GM12878 (cell line): ENCODE data around the gene PTPRC. TPM values are rescaled to one million over a fixed set of nuclear protein-coding genes. Genes with fewer than 3 reads are reported as not detected.

ENCODE experiments used
- ATAC-seq: fragments of 200-7000 bp; cut with Tn5 transposase; 3 replicates; pipeline ENCODE4 v1.9.1; 2020; ENCODE audit warnings: mild to moderate bottlenecking, moderate library complexity
- BruUV-seq: library from RNA; stranded (reverse); fragments of 400-500 nt; replicated peaks from 2 replicates; lab custom pipeline; 2021; lab: Mats Ljungman, UMichigan
- CTCF ChIA-PET: fragments of 300-600 bp; sonication (Branson Sonifier 250); formaldehyde crosslinking; extraction: SDS; loops from one replicate; lab custom pipeline; 2021; ENCODE audit warnings: inconsistent platforms; lab: Yijun Ruan, JAX
- POLR2A ChIA-PET: fragments of 350-600 bp; formaldehyde crosslinking; extraction: SDS; loops from one replicate; lab custom pipeline; 2021; ENCODE audit warnings: inconsistent platforms; lab: Charles Lee
- RAD21 ChIA-PET: fragments of 300-600 bp; sonication (Branson Sonifier 250); formaldehyde crosslinking; loops from one replicate; lab custom pipeline; 2023; ENCODE audit warnings: antibody characterized with exemption; ENCODE audit not compliant: unreplicated experiment; lab: Charles Lee
- SMC1A ChIA-PET: fragments of 300-600 bp; sonication (Branson Sonifier 250); formaldehyde crosslinking; loops from one replicate; lab custom pipeline; 2023; ENCODE audit not compliant: unreplicated experiment, uncharacterized antibody; lab: Charles Lee
- DNase-seq: peaks from one replicate; pipeline ENCODE4 v3.0.0-alpha.2; 2011; ENCODE audit warnings: low read depth, low spot score
- FAIRE-seq: peaks from 3 replicates; lab custom pipeline; 2011; peaks lifted over from hg19 to GRCh38; lab: Jason Lieb, UNC
- H2AFZ ChIP-seq: 2 replicates; pipeline ENCODE4 v1.6.0; 2011; ENCODE audit warnings: low read depth, low read length, control low read depth; ENCODE audit not compliant: control insufficient read depth
- H3K27ac ChIP-seq: 2 replicates; pipeline ENCODE4 v1.5.1; 2011; ENCODE audit warnings: control low read depth; ENCODE audit not compliant: control insufficient read depth, insufficient read depth
- H3K27me3 ChIP-seq, 2 experiments: replicated peaks in 1 of 2; 2 replicates each; pipeline versions ENCODE4 v1.6.0 to v1.6.1; 2011; ENCODE audit warnings: low read length in 1 of 2; ENCODE audit not compliant: control insufficient read depth in 2 of 2, insufficient read depth in 2 of 2
- H3K36me3 ChIP-seq, 2 experiments: 2 replicates each; pipeline ENCODE4 v1.5.1; 2011; ENCODE audit warnings: low read length in 1 of 2; ENCODE audit not compliant: control insufficient read depth in 2 of 2, insufficient read depth in 2 of 2
- H3K4me1 ChIP-seq: 2 replicates; pipeline ENCODE4 v1.6.1; 2011; ENCODE audit warnings: mild to moderate bottlenecking, low read length, moderate library complexity, mixed read lengths; ENCODE audit not compliant: control insufficient read depth, insufficient read depth
- H3K4me2 ChIP-seq: 2 replicates; pipeline ENCODE4 v1.6.0; 2011; ENCODE audit warnings: control low read depth; ENCODE audit not compliant: control insufficient read depth, insufficient read depth
- H3K4me3 ChIP-seq: fragments of 200-600 bp; sonication (generic); 2 replicates; pipeline ENCODE4 v1.5.1; 2016
- H3K79me2 ChIP-seq: 2 replicates; pipeline ENCODE4 v1.6.0; 2011; ENCODE audit warnings: low read length; ENCODE audit not compliant: control insufficient read depth, insufficient read depth
- H3K9ac ChIP-seq: 2 replicates; pipeline ENCODE4 v1.8.0; 2011; ENCODE audit warnings: low read length, control low read depth, mixed read lengths; ENCODE audit not compliant: control insufficient read depth, insufficient read depth
- H3K9me3 ChIP-seq: replicated peaks from 3 replicates; pipeline ENCODE4 v1.5.1; 2011; ENCODE audit warnings: mild to moderate bottlenecking, low read length; ENCODE audit not compliant: control insufficient read depth, insufficient read depth
- H4K20me1 ChIP-seq: 2 replicates; pipeline ENCODE4 v1.6.0; 2011; ENCODE audit not compliant: control insufficient read depth, insufficient read depth
- CBFB ChIP-seq: IDR thresholded peaks from 2 replicates; pipeline ENCODE4 v1.6.1; 2016; ENCODE audit warnings: antibody characterized with exemption, low read depth
- CREM ChIP-seq: IDR thresholded peaks from 2 replicates; pipeline ENCODE4 v1.6.1; 2014; ENCODE audit warnings: antibody characterized with exemption, low read depth
- EZH2 ChIP-seq: IDR thresholded peaks from 2 replicates; pipeline ENCODE4 v1.6.1; 2012; ENCODE audit warnings: low read depth, mild to moderate bottlenecking, control low read depth, inconsistent platforms, low read length, borderline replicate concordance; ENCODE audit not compliant: control insufficient read depth
- FOXM1 ChIP-seq: IDR thresholded peaks from 2 replicates; pipeline ENCODE4 v1.6.1; 2012; ENCODE audit warnings: low read depth, mild to moderate bottlenecking, inconsistent platforms, low read length, moderate library complexity
- GATAD2B ChIP-seq: fragments of 450-650 bp; conservative IDR thresholded peaks from 2 replicates; pipeline ENCODE4 v1.6.1; 2017; ENCODE audit warnings: low read depth, mild to moderate bottlenecking, moderate library complexity
- IRF5 ChIP-seq: fragments of 450-650 bp; IDR thresholded peaks from 2 replicates; pipeline ENCODE4 v1.6.1; 2017; ENCODE audit warnings: borderline replicate concordance
- MEF2B ChIP-seq: fragments of 450-650 bp; IDR thresholded peaks from 2 replicates; pipeline ENCODE4 v1.6.1; 2018; ENCODE audit warnings: mild to moderate bottlenecking, moderate library complexity; ENCODE audit not compliant: partially characterized antibody, poor library complexity, severe bottlenecking
- MLLT1 ChIP-seq: fragments of 450-650 bp; IDR thresholded peaks from 2 replicates; pipeline ENCODE4 v1.6.1; 2016; ENCODE audit warnings: mild to moderate bottlenecking
- PKNOX1 ChIP-seq: fragments of 450-650 bp; IDR thresholded peaks from 2 replicates; pipeline ENCODE4 v1.6.1; 2016; ENCODE audit warnings: mild to moderate bottlenecking
- REST ChIP-seq: IDR thresholded peaks from 2 replicates; pipeline ENCODE4 v1.6.1; 2012; ENCODE audit warnings: mild to moderate bottlenecking, low read depth, low read length
- SREBF2 ChIP-seq: IDR thresholded peaks from 2 replicates; pipeline ENCODE4 v1.6.1; 2012; ENCODE audit warnings: mild to moderate bottlenecking, low read length
- TAF1 ChIP-seq: IDR thresholded peaks from 2 replicates; pipeline ENCODE4 v1.6.1; 2011; ENCODE audit warnings: mild to moderate bottlenecking, low read depth, low read length, borderline replicate concordance
- TCF12 ChIP-seq: IDR thresholded peaks from 2 replicates; pipeline ENCODE4 v1.6.1; 2011; ENCODE audit warnings: low read depth, mild to moderate bottlenecking, low read length
- ZNF24 ChIP-seq: fragments of 450-650 bp; IDR thresholded peaks from 2 replicates; pipeline ENCODE4 v1.6.1; 2017; ENCODE audit warnings: antibody characterized with exemption, mild to moderate bottlenecking
- ZNF622 ChIP-seq: fragments of 450-650 bp; IDR thresholded peaks from 2 replicates; pipeline ENCODE4 v1.6.1; 2017; ENCODE audit warnings: mild to moderate bottlenecking, inconsistent platforms
- WGBS: methylation state at CpG from one replicate; pipeline ENCODE4 v1.1.6; 2016; ENCODE audit warnings: low lambda C conversion rate; ENCODE audit not compliant: insufficient replicate concordance, insufficient coverage; ENCODE audit errors: missing lambda C conversion rate; 5-methylcytosine and 5-hydroxymethylcytosine counted together
- in situ Hi-C: fragments of 300-500 bp; cut with MboI; formaldehyde crosslinking; loops from 9 replicates; pipeline ENCODE4 v1.14.3; 2018; ENCODE audit warnings: mixed read lengths
- intact Hi-C: fragments of 100-400 bp; cut with micrococcal nuclease; formaldehyde crosslinking; loops from one replicate; pipeline ENCODE4 v1.14.2; 2022; ENCODE audit not compliant: unreplicated experiment
- polyA plus RNA-seq, 11 experiments: library from polyadenylated mRNA; depleted of rRNA in 4 of 11; unstranded in 6 of 11; stranded (reverse) in 5 of 11; fragments of >200 nt; fragmentation: Nextera tagmentation in 4 of 11; fragmentation: Illumina TruSeq in 1 of 11; extraction: Ambion mirVana in 4 of 11; extraction: Trizol in 1 of 11; gene quantifications; 1 replicate in 1 of 11; 2 replicates in 10 of 11; pipeline versions ENCODE4 v1.2.1 to v1.2.3, GENCODE V29; 2011 to 2016; ENCODE audit warnings: inconsistent platforms in 2 of 11, missing spikeins in 2 of 11, low read depth in 1 of 11
- total RNA-seq, 4 experiments: library from RNA; depleted of rRNA in 3 of 4; stranded (reverse); fragments of >200 nt in 3 of 4; fragmentation: Illumina TruSeq in 1 of 4; extraction: Trizol in 1 of 4; gene quantifications; 2 replicates each; pipeline versions ENCODE4 v1.2.1 to v1.2.3, GENCODE V29; 2013 to 2021

Gene PTPRC
- total and polyA plus RNA-seq, 10 of the 15 experiments (the other 5 are each of a cell fraction or from before 2014, with no cell fraction given): 72.9 to 221 (median 118) TPM

GRCh38 chr1:198797656-198798055 lies 158.8 kb downstream of the PTPRC start (continued):
- TF ChIP-seq EZH2: no peak
- no peak for TF ChIP-seq TCF12
- no peak for TF ChIP-seq TAF1

- Histone ChIP-seq H3K27me3 (no peaks in the 10 kb centered on the region), H4K20me1 (no peaks in the 10 kb centered on the region), H3K4me1 (no peaks in the 10 kb centered on the region), H3K4me3 (no peak overlapping the region), H3K27ac (no peak overlapping the region), H3K79me2 (no peaks in the 10 kb centered on the region), H3K9ac (no peak overlapping the region), H3K9me3 (peaks cover 14% of the 10 kb centered on the region; the same call in 2 of the 3 replicates), H2AFZ (no peak overlapping the region), H3K4me2 (no peak overlapping the region), H3K36me3 (no peaks in the 10 kb centered on the region; a peak in 1 of 4 replicates)
- FAIRE-seq (peak; percentile 80), ATAC-seq (peak; percentile 86), DNase-seq (peak; percentile 57)
- no TSS peak for BruUV-seq
- in situ Hi-C loops: no loop called here
- ChIA-PET SMC1A (interaction anchor here (0.6 to 2.0 kb wide), 18 partner anchors 10 to 553 kb away, joined by 3 to 10 read pairs (median 4); no protein-coding TSS in a partner anchor), POLR2A (interaction anchor here (1.4 kb wide), 1 partner anchor 125 kb away, joined by 6 read pairs; no protein-coding TSS in a partner anchor), CTCF (interaction anchor here (0.9 to 3.4 kb wide), 4 partner anchors 9 to 495 kb away, joined by 3 to 17 read pairs (median 4); no protein-coding TSS in a partner anchor), RAD21 (interaction anchor here (1.0 to 3.9 kb wide), 5 partner anchors 10 to 282 kb away, joined by 3 to 21 read pairs (median 5); no protein-coding TSS in a partner anchor)
- WGBS: 0% methylated on average over 1 of the region's 1 CpG
- intact Hi-C loops: no loop called here
- TF ChIP-seq CREM (no peak), MLLT1 (0 out of 2 replicates have a peak, but pooled peaks have one; percentile 35), CBFB (no peak), ZNF24 (peak; percentile 85), PKNOX1 (no peak), MEF2B (peak; percentile 96), REST (no peak), GATAD2B (0 out of 2 replicates have a peak, but pooled peaks have one; percentile 28), SREBF2 (no peak), IRF5 (no peak), ZNF622 (no peak), FOXM1 (no peak)
Measured at GRCh38 chr1:198798923-198799386, 160.1 kb downstream of the PTPRC start.
